Measurements from ENCODE around the gene CLEC4M.

The CLEC4M gene

GRCh38 chr19:7772752-7773291, 9.8 kb downstream of the CLEC4M start:
- no peak for DNase-seq

DNA sequence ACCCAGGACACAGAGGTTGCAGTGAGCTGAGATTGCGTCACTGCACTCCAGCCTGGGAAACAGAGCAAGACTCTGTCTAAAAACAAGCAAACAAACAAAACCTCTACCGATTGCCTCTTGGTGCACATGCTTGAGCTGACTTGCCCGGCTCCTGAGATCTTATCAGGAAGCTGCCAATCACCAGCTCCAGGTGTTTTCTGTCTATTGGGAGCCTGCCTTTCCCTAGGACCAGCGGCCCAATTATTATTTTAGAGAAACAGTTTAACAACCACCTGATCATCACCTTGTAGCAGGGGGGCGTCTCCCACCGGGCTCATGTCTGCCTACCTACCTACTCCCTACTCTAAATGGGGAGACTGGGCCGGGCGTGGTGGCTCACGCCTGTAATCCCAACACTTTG, 10.8 kb downstream of the CLEC4M start:
- TF ChIP-seq POLR2A (IDR thresholded peaks at IDR 0.05; ENCODE audit: low read length) (no peak), GATA1 (IDR thresholded peaks at IDR 0.05; ENCODE audit: low read depth, low read length) (no peak)

More at GRCh38 chr19:7772752-7773291, 9.8 kb downstream of the CLEC4M start:
- no peak for TF ChIP-seq GATA1 (IDR thresholded peaks at IDR 0.05; ENCODE audit: low read depth, low read length)
- TF ChIP-seq POLR2A (IDR thresholded peaks at IDR 0.05; ENCODE audit: low read length) = no peak

DNA sequence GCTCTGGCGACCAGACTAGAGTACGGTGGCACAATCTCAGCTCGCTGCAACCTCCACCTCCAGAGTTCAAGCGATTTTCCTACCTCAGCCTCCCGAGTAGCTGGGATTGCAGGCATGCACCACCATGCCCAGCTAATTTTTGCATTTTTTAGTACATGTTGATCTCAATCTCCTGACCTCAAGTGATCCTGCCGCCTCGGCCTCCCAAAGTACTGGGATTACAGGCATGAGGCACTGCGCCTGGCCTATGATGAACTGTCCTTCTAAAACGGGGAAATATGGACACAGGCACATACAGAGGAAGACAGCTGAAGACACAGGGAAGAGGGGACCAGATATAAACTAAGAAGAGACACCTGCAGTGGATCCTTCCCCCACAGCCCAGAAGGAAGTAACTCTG, 12.7 kb downstream of the CLEC4M start:
- TF ChIP-seq GATA1 (IDR thresholded peaks at IDR 0.05; ENCODE audit: low read depth, low read length) = no peak
- no peak for TF ChIP-seq POLR2A (IDR thresholded peaks at IDR 0.05; ENCODE audit: low read length)
- DNase-seq = no peak

More for the DNA sequence above, 10.8 kb downstream of the CLEC4M start:
- DNase-seq = no peak

GRCh38 chr19:7778081-7778480, 15.0 kb downstream of the CLEC4M start:
- no peak for DNase-seq
- TF ChIP-seq GATA1 (IDR thresholded peaks at IDR 0.05; ENCODE audit: low read depth, low read length) (no peak), POLR2A (IDR thresholded peaks at IDR 0.05; ENCODE audit: low read length) (no peak)

GRCh38 chr19:7779631-7780486, 16.8 kb downstream of the CLEC4M start:
- no peak for DNase-seq
- TF ChIP-seq POLR2A (IDR thresholded peaks at IDR 0.05; ENCODE audit: low read length) = no peak
- no peak for TF ChIP-seq GATA1 (IDR thresholded peaks at IDR 0.05; ENCODE audit: low read depth, low read length)

GRCh38 chr19:7781157-7781556, 18.1 kb downstream of the CLEC4M start:
- DNase-seq = no peak
- no peak for TF ChIP-seq POLR2A (IDR thresholded peaks at IDR 0.05; ENCODE audit: low read length)
- TF ChIP-seq GATA1 (IDR thresholded peaks at IDR 0.05; ENCODE audit: low read depth, low read length) = no peak

DNA sequence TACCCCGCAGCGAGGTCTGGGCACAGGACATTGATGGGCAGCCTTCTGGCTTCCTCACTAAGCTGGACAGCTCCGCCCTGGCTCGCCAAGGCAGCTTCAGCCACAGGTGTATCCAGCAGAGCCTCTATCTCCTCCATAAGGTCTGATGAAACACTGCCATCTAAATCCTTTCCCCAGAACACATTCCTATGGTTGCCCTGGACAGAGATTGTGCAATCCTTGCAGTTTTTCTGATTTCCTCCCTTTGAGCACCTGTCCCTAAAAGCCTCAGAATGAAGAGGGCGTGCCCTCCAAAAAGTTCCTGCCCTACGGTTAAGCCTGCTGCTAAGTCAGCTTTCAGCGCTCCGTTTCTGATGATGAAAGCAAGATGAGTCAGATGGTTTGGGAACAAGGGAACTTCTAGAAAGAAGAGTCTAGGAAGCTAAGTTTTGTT, 21.0 kb downstream of the CLEC4M start:
- no peak for DNase-seq
- no peak for TF ChIP-seq POLR2A (IDR thresholded peaks at IDR 0.05; ENCODE audit: low read length)
- no peak for TF ChIP-seq GATA1 (IDR thresholded peaks at IDR 0.05; ENCODE audit: low read depth, low read length)

GRCh38 chr19:7784856-7785255, 21.8 kb downstream of the CLEC4M start:
- no peak for TF ChIP-seq POLR2A (IDR thresholded peaks at IDR 0.05; ENCODE audit: low read length)
- TF ChIP-seq GATA1 (IDR thresholded peaks at IDR 0.05; ENCODE audit: low read depth, low read length) = no peak
- DNase-seq = no peak

DNA sequence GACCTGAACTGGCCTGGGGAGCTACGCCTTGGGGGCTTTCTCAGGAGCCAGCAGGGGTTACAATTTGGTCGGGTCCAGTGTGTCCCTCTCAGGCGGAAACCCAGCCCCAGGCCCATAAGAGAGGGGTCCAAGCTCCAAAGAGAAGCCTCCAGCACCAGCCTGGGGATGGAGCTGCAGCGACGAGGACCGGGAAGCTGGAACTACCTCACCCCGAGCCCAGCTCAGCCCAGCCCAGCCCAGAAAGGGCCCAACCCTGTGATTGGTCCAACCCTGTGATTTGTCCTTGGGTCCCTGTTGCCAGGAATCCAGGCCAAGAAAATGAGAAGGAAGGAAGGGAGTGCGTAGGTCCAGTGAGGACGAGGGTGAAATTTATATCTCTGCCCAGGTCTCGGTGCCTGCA, 24.1 kb downstream of the CLEC4M start:
- no peak for DNase-seq

GRCh38 chr19:7787602-7788177, 24.6 kb downstream of the CLEC4M start:
- TF ChIP-seq GATA1 (IDR thresholded peaks at IDR 0.05; ENCODE audit: low read depth, low read length) (no peak), POLR2A (IDR thresholded peaks at IDR 0.05; ENCODE audit: low read length) (no peak)
- DNase-seq = no peak

More for the DNA sequence above, 24.1 kb downstream of the CLEC4M start:
- TF ChIP-seq POLR2A (IDR thresholded peaks at IDR 0.05; ENCODE audit: low read length) = no peak
- TF ChIP-seq GATA1 (IDR thresholded peaks at IDR 0.05; ENCODE audit: low read depth, low read length) = no peak

DNA sequence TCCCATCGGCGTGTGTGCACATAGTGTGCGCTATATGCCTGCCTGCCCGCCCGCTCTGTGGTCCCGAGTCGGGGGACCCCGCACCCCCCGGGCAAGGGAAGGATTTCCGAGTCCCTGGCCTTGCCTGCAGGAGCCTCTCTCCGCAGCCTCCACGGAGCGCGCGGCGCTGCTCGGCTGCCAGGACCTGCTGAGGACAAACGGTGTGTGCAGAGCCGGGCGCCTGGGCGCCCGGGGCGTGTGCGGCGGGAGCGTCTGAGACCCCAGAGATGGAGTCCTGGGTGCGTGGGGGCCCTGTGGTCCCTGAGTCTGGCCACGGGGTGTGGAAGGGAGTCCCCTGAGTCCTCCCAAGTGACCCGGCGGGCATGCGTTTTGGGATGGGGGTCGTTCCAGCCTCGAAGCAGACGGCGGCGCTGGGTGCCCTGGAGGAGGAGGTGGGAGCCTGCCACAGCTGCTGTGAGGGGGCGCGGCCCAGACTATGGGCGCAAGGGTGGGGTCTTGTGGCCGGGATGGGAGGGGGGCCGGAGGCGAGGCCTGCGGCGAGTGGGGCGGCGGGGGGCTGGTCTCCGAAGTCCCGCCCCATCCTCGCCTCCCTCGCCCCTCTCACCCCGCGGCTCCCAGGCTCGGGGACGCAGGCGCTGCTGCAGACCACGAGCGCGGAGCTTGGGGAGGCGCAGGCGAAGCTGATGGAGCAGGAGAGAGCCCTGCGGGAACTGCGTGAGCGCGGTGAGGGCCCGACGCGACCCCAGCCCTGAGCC, 25.3 kb downstream of the CLEC4M start:
- TF ChIP-seq GATA1 (IDR thresholded peaks at IDR 0.05; ENCODE audit: low read depth, low read length) = no peak
- TF ChIP-seq POLR2A (IDR thresholded peaks at IDR 0.05; ENCODE audit: low read length) = no peak
- no peak for DNase-seq

GRCh38 chr19:7788933-7789323, 25.9 kb downstream of the CLEC4M start:
- TF ChIP-seq GATA1 (IDR thresholded peaks at IDR 0.05; ENCODE audit: low read depth, low read length) (no peak), POLR2A (IDR thresholded peaks at IDR 0.05; ENCODE audit: low read length) (no peak)
- no peak for DNase-seq

DNA sequence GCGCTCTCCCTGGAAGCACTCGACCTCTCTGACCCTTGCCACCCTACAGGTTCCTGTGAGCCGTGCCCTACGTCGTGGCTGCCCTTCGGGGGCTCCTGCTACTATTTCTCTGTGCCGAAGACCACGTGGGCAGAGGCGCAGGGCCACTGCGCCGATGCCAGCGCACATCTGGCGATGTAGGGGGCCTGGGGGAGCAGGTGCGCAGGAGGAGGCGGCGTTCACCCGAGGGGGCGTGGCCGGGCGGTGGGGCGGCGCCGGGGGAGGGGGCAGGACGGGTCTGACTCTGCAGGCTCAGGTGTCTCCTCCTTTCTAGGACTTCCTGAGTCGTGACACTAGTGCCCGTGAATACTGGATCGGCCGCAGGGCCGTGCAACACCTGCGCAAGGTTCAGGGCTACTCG, 26.4 kb downstream of the CLEC4M start:
- no peak for TF ChIP-seq POLR2A (IDR thresholded peaks at IDR 0.05; ENCODE audit: low read length)
- no peak for DNase-seq

DNA sequence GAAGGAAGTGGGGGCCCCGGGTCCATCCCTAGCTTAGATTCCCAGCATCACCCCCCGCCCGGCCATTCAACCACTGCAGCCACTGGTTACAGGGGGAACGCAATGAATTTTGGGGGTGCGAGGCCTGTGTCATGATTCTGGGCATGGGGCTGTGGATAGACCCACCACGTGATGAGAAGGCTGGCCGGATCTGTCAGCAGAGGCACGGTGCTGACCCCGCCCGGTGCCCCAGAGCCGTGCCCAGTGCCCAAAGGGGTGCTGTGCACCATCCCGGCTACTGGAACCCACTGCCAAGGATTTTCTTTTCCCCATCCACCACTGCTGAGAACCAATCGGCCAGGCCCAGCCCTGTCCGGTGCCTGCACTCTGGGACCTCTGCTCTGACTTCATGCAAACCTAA, 27.4 kb downstream of the CLEC4M start:
- DNase-seq = no peak
- no peak for TF ChIP-seq GATA1 (IDR thresholded peaks at IDR 0.05; ENCODE audit: low read depth, low read length)
- no peak for TF ChIP-seq POLR2A (IDR thresholded peaks at IDR 0.05; ENCODE audit: low read length)

Measured in erythroblast (primary cell).